Loucy (cell line): Measurements from ENCODE around the gene MBOAT7.

ENCODE experiments used
- H2AFZ ChIP-seq: fragments of 200-600 bp; sonication (generic); 2 replicates; pipeline ENCODE4 v1.6.0; 2016; ENCODE audit warnings: antibody characterized with exemption, mild to moderate bottlenecking, low read length, moderate library complexity
- H3F3A ChIP-seq: fragments of 200-600 bp; 2 replicates; pipeline ENCODE4 v1.6.0; 2016; ENCODE audit warnings: antibody characterized with exemption, low read depth, mild to moderate bottlenecking
- H3K27me3 ChIP-seq: fragments of 200-600 bp; sonication (generic); 2 replicates; pipeline ENCODE4 v1.6.1; 2014; ENCODE audit warnings: low read length, mild to moderate bottlenecking; ENCODE audit not compliant: insufficient read depth, poor library complexity, severe bottlenecking
- H3K36me3 ChIP-seq: fragments of 200-600 bp; sonication (generic); 2 replicates; pipeline ENCODE4 v1.6.1; 2016; ENCODE audit warnings: low read length; ENCODE audit not compliant: insufficient read depth
- H3K4me1 ChIP-seq: fragments of 200-600 bp; sonication (generic); 2 replicates; pipeline ENCODE4 v1.5.1; 2014; ENCODE audit warnings: low read length, mild to moderate bottlenecking; ENCODE audit not compliant: insufficient read depth, poor library complexity, severe bottlenecking
- H3K4me2 ChIP-seq: fragments of 200-600 bp; sonication (generic); 2 replicates; pipeline ENCODE4 v1.6.0; 2014; ENCODE audit warnings: antibody characterized with exemption, low read length, low read depth, mild to moderate bottlenecking; ENCODE audit not compliant: poor library complexity, severe bottlenecking
- H3K4me3 ChIP-seq: fragments of 200-600 bp; sonication (generic); 2 replicates; pipeline ENCODE4 v1.5.1; 2014; ENCODE audit warnings: low read length, mild to moderate bottlenecking, mixed read lengths; ENCODE audit not compliant: poor library complexity, severe bottlenecking
- H3K79me2 ChIP-seq: fragments of 200-600 bp; sonication (generic); 2 replicates; pipeline ENCODE4 v1.6.1; 2014; ENCODE audit warnings: low read length; ENCODE audit not compliant: insufficient read depth
- H3K9ac ChIP-seq: fragments of 200-600 bp; sonication (generic); 2 replicates; pipeline ENCODE4 v1.6.0; 2014; ENCODE audit warnings: mild to moderate bottlenecking, low read depth, low read length, moderate library complexity; ENCODE audit not compliant: poor library complexity, severe bottlenecking
- H3K9me2 ChIP-seq: fragments of 200-600 bp; sonication (generic); replicated peaks from 2 replicates; pipeline ENCODE4 v1.6.1; 2016; ENCODE audit warnings: low read depth, low read length, mixed read lengths
- H3K9me3 ChIP-seq: fragments of 200-600 bp; sonication (generic); 2 replicates; pipeline ENCODE4 v1.6.1; 2014; ENCODE audit warnings: mild to moderate bottlenecking, antibody characterized with exemption, low read length, low read depth; ENCODE audit not compliant: insufficient read depth
- H4K20me1 ChIP-seq: fragments of 200-600 bp; sonication (generic); 2 replicates; pipeline ENCODE4 v1.6.0; 2014; ENCODE audit warnings: antibody characterized with exemption, low read length, mild to moderate bottlenecking; ENCODE audit not compliant: insufficient read depth, poor library complexity, severe bottlenecking
- CTCF ChIP-seq: fragments of 200-600 bp; sonication (generic); conservative IDR thresholded peaks from 2 replicates; pipeline ENCODE4 v1.5.1; 2014; ENCODE audit warnings: mild to moderate bottlenecking, antibody characterized with exemption, low read length
- EZH2phosphoT487 ChIP-seq: fragments of 200-600 bp; IDR thresholded peaks from 2 replicates; pipeline ENCODE4 v1.6.1; 2018; ENCODE audit warnings: antibody characterized with exemption, mild to moderate bottlenecking, moderate library complexity, borderline replicate concordance

Gene MBOAT7

GRCh38 chr19:54152878-54153524 is 36.4 kb downstream of the MBOAT7 start:
- Histone ChIP-seq H3K4me3 (no peak overlapping the region), H3K9ac (no peak overlapping the region), H3K4me2 (no peak overlapping the region), H3K36me3 (peaks cover 84% of the 10 kb centered on the region; the same call in 1 of the 2 replicates), H3K9me2 (no peaks in the 10 kb centered on the region), H3K9me3 (no peaks in the 10 kb centered on the region), H3F3A (peaks cover 10% of the 10 kb centered on the region; the same call in 1 of the 2 replicates), H4K20me1 (peaks cover 5% of the 10 kb centered on the region), H3K27me3 (no peaks in the 10 kb centered on the region), H2AFZ (no peak overlapping the region), H3K79me2 (peaks cover 7% of the 10 kb centered on the region; the same call in 1 of the 2 replicates), H3K4me1 (peaks cover under 1% of the 10 kb centered on the region)
- no peak for TF ChIP-seq EZH2phosphoT487
- TF ChIP-seq CTCF: no peak

GRCh38 chr19:54152267-54152666 is 37.1 kb downstream of the MBOAT7 start:
- H3K4me2 ChIP-seq: no peak overlapping the region
- H3K9ac ChIP-seq: no peak overlapping the region
- no peak overlapping the region for H2AFZ ChIP-seq
- TF ChIP-seq CTCF: no peak
- no peak overlapping the region for H3K4me3 ChIP-seq
- H3K79me2 ChIP-seq: peaks cover 4% of the 10 kb centered on the region; the same call in 1 of the 2 replicates
- no peaks in the 10 kb centered on the region for H3K4me1 ChIP-seq
- no peaks in the 10 kb centered on the region for H3K27me3 ChIP-seq
- no peaks in the 10 kb centered on the region for H3K9me3 ChIP-seq
- H4K20me1 ChIP-seq: peaks cover 3% of the 10 kb centered on the region
- H3F3A ChIP-seq: peaks cover 10% of the 10 kb centered on the region; the same call in 1 of the 2 replicates
- no peaks in the 10 kb centered on the region for H3K9me2 ChIP-seq
- H3K36me3 ChIP-seq: peaks cover 91% of the 10 kb centered on the region; the same call in 1 of the 2 replicates

- no peaks in the 10 kb centered on the region for H3K9me2 ChIP-seq
- H2AFZ ChIP-seq: no peak overlapping the region
- H3K36me3 ChIP-seq: peaks cover 95% of the 10 kb centered on the region; the same call in 1 of the 2 replicates
- H3K4me2 ChIP-seq: no peak overlapping the region
- H3F3A ChIP-seq: peaks cover 10% of the 10 kb centered on the region; the same call in 1 of the 2 replicates
- no peak overlapping the region for H3K4me3 ChIP-seq
- H4K20me1 ChIP-seq: peaks cover 4% of the 10 kb centered on the region
- H3K27me3 ChIP-seq: no peaks in the 10 kb centered on the region
- no peaks in the 10 kb centered on the region for H3K9me3 ChIP-seq
- TF ChIP-seq EZH2phosphoT487 (no peak), CTCF (no peak)
- H3K9ac ChIP-seq: no peak overlapping the region
- no peaks in the 10 kb centered on the region; the same call in 1 of the 2 replicates for H3K79me2 ChIP-seq
- no peaks in the 10 kb centered on the region for H3K4me1 ChIP-seq
These were observed 37.9 kb downstream of the MBOAT7 start for GRCh38 chr19:54151362-54152035.
